Psoas muscle (tissue), 8 donors: ENCODE data around the gene PGS1. TPM values are rescaled to one million over a fixed set of nuclear protein-coding genes. Genes with fewer than 3 reads are reported as not detected.
A peak's percentile ranks its signal among the peaks of the same experiment; 100 is the strongest.

Experiments
- ATAC-seq, 4 donors: fragments of 200-7000 bp; cut with Tn5 transposase; one replicate each; pipeline ENCODE4 v1.9.1; 2020; ENCODE audit warnings: moderate library complexity in 3 of 4, mild to moderate bottlenecking in 2 of 4
- DNase-seq, 2 donors: peaks; one replicate each; pipeline ENCODE4 v3.0.0-alpha.2; 2020
- H3K27ac ChIP-seq: fragments of 200-600 bp; one replicate; pipeline ENCODE4 v1.8.0; 2022
- H3K27me3 ChIP-seq, 3 donors: fragments of 200-600 bp in 1 of 3; one replicate each; pipeline versions ENCODE4 v1.6.1 to v1.8.0; 2013 to 2022; ENCODE audit warnings: low read length in 2 of 3, mild to moderate bottlenecking in 2 of 3, moderate library complexity in 1 of 3; ENCODE audit not compliant: insufficient read depth in 3 of 3
- H3K36me3 ChIP-seq, 2 donors: fragments of 200-600 bp in 1 of 2; one replicate each; pipeline versions ENCODE4 v1.6.1 to v1.8.0; 2013 to 2022; ENCODE audit warnings: low read depth in 1 of 2, mild to moderate bottlenecking in 1 of 2, moderate library complexity in 1 of 2; ENCODE audit not compliant: insufficient read depth in 1 of 2
- H3K4me1 ChIP-seq: fragments of 200-600 bp; one replicate; pipeline ENCODE4 v1.8.0; 2022
- H3K4me3 ChIP-seq: fragments of 200-600 bp; one replicate; pipeline ENCODE4 v1.8.0; 2022; ENCODE audit warnings: mild to moderate bottlenecking
- H3K9me3 ChIP-seq: fragments of 200-600 bp; one replicate; pipeline ENCODE4 v1.8.0; 2022
- CTCF ChIP-seq: fragments of 200-600 bp; IDR thresholded peaks from one replicate; pipeline ENCODE4 v1.8.0; 2022; ENCODE audit warnings: antibody characterized with exemption
- WGBS, 3 donors: extraction: QIAGEN DNeasy Blood & Tissue Kit; methylation state at CpG; one replicate each; pipeline versions ENCODE4 v1.1.6 to v1.1.7; 2013; 5-methylcytosine and 5-hydroxymethylcytosine counted together
- intact Hi-C, 2 donors: fragments of 100-400 bp; cut with DNase I; formaldehyde crosslinking; loops; one replicate each; pipeline versions ENCODE4 v1.11.0 to v1.14.2; 2022
- polyA plus RNA-seq, 3 donors: library from polyadenylated mRNA; stranded (reverse); fragments of 200-250 nt; gene quantifications; one replicate each; pipeline ENCODE4 v1.2.3, GENCODE V29; 2013
- total RNA-seq, 4 donors: library from RNA; stranded (reverse); fragmentation: NEBNext Ultra II Directional in 2 of 4; extraction: Animal tissue kit (Norgen Biotek cat#: 25700) in 2 of 4; gene quantifications; one replicate each; pipeline versions ENCODE4 v1.2.1 to v1.2.4, GENCODE V29; 2021 to 2023
- donor health status: healthy with polysubstance abuse.
- donor health status: DM: no; HTN: no; CAD: no; lungs with moderate emphysema.
- donor health status: Bipolar disorder and iron deficiency.
- donor health status: healthy.
- donor health status: DM: yes; HTN: yes; CAD: no.
- donor health status: DM: no; HTN: no; CAD: no.
- donor health status: DM: no; HTN: no; CAD: no.
- donor health status: DM: yes; HTN: yes; CAD: no.

PGS1 gene
- total and polyA plus RNA-seq, 7 donors = 10.2 to 24.2 (median 16.3) TPM

- H3K9me3 ChIP-seq = no peaks in the 10 kb centered on the region
- intact Hi-C loops = loop anchor here (5.0 to 10.0 kb wide), 2 partner anchors 133 to 305 kb away; no protein-coding TSS in a partner anchor
- no peak for TF ChIP-seq CTCF
- no peak overlapping the region for H3K4me3 ChIP-seq
- peaks cover 0 to 60% of the 10 kb centered on the region in 2 donors for H3K36me3 ChIP-seq
- no peak overlapping the region for H3K27ac ChIP-seq
- ATAC-seq = no peak
- peaks cover 28% of the 10 kb centered on the region for H3K4me1 ChIP-seq
- DNase-seq = no peak
- H3K27me3 ChIP-seq = no peaks in the 10 kb centered on the region
- 62 to 69% (median 64%) methylated on average over 22 of the region's 22 CpGs for WGBS, 3 donors
These were observed 41.7 kb downstream of the PGS1 start for GRCh38 chr17:78419970-78420815.

- Histone ChIP-seq H3K4me3 (no peak overlapping the region), H3K4me1 (peaks cover 21% of the 10 kb centered on the region), H3K27ac (no peak overlapping the region), H3K27me3 (no peaks in the 10 kb centered on the region), H3K36me3 (peaks cover 0 to 61% of the 10 kb centered on the region in 2 donors), H3K9me3 (no peaks in the 10 kb centered on the region)
- no peak for TF ChIP-seq CTCF
- 83 to 91% (median 88%) methylated on average over 6 of the region's 6 CpGs for WGBS, 3 donors
- ATAC-seq = no peak
- intact Hi-C loops = loop anchor here (5.0 to 10.0 kb wide), 2 partner anchors 134 to 306 kb away; no protein-coding TSS in a partner anchor
- DNase-seq = no peak
These were observed 42.7 kb downstream of the PGS1 start for GRCh38 chr17:78421084-78421533.

- ATAC-seq (peak; percentile 79 to 90 (median 86)), DNase-seq (peak; percentile 75 to 85)
- peaks cover 0 to 67% of the 10 kb centered on the region in 2 donors for H3K36me3 ChIP-seq
- H3K27ac ChIP-seq = peak overlapping the region; percentile 7
- no peak overlapping the region for H3K4me3 ChIP-seq
- intact Hi-C loops = loop anchor here (1.0 to 10.0 kb wide), 6 partner anchors 61 to 307 kb away; partner anchors contain the start of gene SOCS3 (in 2 of the 2)
- peaks cover 16% of the 10 kb centered on the region for H3K4me1 ChIP-seq
- WGBS, 3 donors = 72 to 78% (median 77%) methylated on average over 24 of the region's 24 CpGs
- TF ChIP-seq CTCF = peak; percentile 100
- no peaks in the 10 kb centered on the region for H3K9me3 ChIP-seq
- no peaks in the 10 kb centered on the region for H3K27me3 ChIP-seq
These were observed 43.3 kb downstream of the PGS1 start for GRCh38 chr17:78421534-78422266.

- Histone ChIP-seq H3K4me3 (no peak overlapping the region), H3K36me3 (peaks cover 0 to 71% of the 10 kb centered on the region in 2 donors), H3K4me1 (peaks cover 15% of the 10 kb centered on the region), H3K27me3 (no peaks in the 10 kb centered on the region), H3K27ac (no peak overlapping the region), H3K9me3 (no peaks in the 10 kb centered on the region)
- TF ChIP-seq CTCF = no peak
- ATAC-seq (no peak), DNase-seq (no peak)
- 74 to 78% (median 77%) methylated on average over 8 of the region's 8 CpGs for WGBS, 3 donors
- intact Hi-C loops = loop anchor here (1.0 to 10.0 kb wide), 6 partner anchors 61 to 307 kb away; partner anchors contain the start of gene SOCS3 (in 2 of the 2)
These were observed 43.8 kb downstream of the PGS1 start for GRCh38 chr17:78422267-78422605.
